GM19467 (cell line): ENCODE data around the gene ENOX1.

Experiments
- ATAC-seq: cut with Tn5 transposase; IDR thresholded peaks from one replicate; pipeline ENCODE4 v1.9.1; 2021; ENCODE audit warnings: mild to moderate bottlenecking, moderate library complexity; ENCODE audit not compliant: unreplicated experiment

The ENOX1 gene

GRCh38 chr13:43492311-43492710, 294.5 kb downstream of the ENOX1 start:
- ATAC-seq, result no peak

GRCh38 chr13:43489233-43489632, 297.5 kb downstream of the ENOX1 start:
- ATAC-seq, result no peak

- ATAC-seq, result no peak
These were observed 298.9 kb downstream of the ENOX1 start for GRCh38 chr13:43487885-43488284.

- no peak for ATAC-seq
These were observed 299.3 kb downstream of the ENOX1 start for GRCh38 chr13:43487461-43487860.

GRCh38 chr13:43484432-43485225, 302.1 kb downstream of the ENOX1 start:
- ATAC-seq, result no peak

- ATAC-seq, result no peak
These were observed 302.8 kb downstream of the ENOX1 start for GRCh38 chr13:43483930-43484329.

DNA sequence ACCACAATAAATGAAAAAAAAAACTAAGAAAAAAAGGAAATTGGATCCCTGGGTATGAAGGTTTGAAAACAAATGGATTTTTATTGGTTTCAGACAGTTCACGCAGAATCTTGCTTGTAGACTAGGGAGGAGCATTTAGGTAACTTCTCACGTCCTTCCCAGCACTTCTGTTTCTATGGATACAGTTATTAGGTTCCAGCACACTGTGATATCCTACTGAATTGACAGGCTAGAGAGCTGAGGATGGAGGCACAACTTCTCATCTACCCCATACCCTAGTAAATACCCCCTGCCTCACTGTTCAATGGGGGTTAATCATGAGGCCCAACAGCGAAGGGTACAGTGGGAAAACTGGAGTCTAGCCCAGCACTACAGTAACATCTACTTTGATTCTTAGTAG, 304.1 kb downstream of the ENOX1 start:
- ATAC-seq, result no peak

DNA sequence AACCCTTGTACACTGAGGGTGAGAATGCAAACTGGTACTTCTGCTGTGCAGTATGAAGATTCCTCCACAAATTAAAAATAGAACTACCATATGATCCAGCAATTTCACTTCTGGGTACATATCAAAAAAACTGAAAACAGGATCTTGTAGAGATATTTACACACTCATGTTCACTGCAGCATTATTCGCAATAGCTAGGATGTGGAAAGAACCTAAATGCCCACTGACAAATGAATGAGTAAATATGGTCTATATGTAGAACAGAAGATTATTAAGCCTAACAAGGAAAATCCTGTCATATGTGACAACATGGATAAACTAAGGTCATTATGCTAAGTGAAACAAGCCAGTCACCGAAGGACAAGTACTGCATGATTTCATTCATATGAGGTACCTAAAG, 304.7 kb downstream of the ENOX1 start:
- ATAC-seq, result no peak

DNA sequence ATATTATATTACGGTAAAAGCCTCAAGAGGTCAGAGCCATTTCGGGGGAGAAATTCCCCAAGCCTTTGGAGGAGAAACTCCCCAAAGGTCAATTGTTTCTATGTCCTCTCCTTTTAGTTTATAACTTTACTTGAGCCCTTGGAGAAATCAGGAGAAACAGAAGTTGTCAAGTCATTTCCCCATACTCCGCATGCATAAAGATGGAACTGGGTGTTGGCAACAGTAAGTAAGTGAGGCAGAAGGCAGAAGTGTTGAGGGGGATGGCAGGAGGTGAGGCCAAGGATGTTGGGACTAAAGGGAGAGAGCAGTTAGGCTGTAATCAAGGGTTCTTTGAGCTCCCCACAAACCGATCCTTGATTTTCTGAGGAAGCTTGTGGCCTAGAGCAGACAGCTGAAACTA, 307.9 kb downstream of the ENOX1 start:
- ATAC-seq, result no peak

DNA sequence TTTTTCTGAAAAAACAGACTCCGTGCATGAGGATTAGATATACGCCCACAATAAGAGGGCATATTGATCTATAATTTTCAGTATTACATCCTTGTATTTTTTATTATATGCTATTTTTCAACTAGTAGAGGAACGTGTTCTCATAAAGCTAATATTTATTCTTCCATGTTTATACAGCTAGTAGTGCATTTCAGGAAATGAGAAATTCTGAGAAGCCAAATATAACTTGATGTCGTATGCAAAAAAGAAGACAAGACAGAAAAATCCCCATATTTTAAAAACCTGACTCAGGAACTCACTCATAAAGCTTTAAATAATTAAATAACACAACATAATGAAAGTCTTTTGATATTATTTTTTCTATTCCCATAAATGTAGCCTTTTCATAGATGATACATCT, 308.6 kb downstream of the ENOX1 start:
- ATAC-seq, result no peak

DNA sequence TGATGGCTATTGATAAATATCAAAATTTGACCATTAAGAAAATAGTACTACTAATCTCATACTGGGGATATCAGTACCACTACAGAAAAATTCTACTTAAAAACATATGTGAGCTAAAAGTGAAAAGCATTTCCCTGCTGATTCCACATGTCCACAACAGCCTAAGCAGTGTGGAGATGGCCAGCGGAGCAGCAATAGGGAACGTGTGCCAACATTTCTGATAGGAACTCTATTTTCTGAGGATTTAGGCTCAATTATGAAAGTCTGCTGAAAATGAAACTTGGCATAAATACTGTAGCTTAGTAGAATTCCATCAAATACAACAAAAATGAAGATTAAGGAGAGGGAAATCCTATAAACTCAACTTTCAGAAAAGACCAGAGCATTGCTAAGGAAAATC, 311.6 kb downstream of the ENOX1 start:
- ATAC-seq, result no peak

- no peak for ATAC-seq
These were observed 313.3 kb downstream of the ENOX1 start for GRCh38 chr13:43473437-43473836.

DNA sequence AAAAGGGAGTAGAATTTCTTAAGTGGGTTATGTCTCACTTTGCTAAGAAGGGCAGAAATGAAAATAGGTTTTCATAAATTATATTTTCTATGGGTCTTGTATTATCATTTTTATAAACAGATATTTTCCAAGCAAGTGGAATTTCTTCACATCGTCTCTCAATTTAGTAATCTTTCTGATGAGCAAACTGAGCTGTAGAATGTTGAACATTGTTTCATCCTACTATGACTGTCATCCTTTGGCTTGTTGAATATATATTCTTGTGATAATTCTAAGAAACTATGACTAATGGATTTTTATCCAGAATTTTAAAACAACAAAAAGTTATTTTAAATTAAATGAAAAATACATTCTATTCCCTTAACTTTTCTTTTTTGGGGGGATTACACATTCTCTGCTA, 313.8 kb downstream of the ENOX1 start:
- ATAC-seq, result no peak

DNA sequence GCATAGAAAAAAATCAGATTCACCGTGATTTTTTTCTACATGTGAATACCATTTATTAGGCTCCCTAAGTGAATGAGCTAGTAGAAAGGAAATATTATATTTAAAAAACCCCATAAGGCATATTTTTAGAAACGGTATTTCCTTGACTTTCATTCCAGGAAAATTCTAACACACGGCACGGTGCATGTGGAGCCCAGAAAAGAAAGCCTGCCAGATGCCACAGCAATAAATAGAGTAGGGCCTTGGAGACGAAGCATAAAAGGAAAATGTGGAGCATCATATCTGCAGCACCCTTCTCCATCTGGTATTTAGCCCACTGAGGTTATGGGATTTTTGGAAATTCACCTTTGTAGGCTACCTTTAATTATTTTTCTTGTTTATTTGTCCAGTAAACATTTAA, 314.4 kb downstream of the ENOX1 start:
- ATAC-seq, result no peak

DNA sequence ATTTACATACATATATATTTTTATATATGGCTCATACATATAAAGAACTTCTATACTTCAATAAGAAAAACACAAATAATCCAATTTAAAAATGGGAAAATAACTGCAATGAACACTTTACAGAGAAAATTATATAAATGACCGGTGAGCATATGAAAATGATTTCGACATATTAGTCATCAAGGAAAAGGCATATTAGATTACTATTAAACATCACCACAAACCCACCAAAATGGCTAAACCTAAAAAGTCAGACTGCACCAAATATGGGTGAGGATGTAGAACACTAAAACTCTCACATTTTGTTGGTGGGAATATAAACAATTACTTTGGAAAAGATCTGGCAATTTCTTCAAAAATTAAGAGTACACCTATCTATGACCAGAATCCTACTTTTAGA, 316.2 kb downstream of the ENOX1 start:
- no peak for ATAC-seq

DNA sequence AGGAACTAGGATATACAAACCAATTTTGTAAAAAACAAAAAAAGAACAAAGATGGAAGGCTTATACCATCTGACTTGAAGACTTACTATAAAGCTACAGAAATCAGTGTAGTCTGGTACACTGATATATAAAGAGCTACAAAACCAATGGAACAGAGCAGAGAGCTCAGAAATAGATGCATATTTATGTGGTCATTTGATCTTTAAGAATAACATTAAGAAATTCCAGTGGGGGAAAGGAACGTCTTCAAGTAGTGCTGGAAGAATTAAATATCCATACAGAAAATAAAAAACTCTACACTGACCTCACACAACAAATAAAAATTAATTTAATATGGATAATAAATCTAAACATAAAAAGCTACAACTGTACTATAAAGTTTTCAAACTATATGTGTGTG, 317.0 kb downstream of the ENOX1 start:
- ATAC-seq, result no peak

DNA sequence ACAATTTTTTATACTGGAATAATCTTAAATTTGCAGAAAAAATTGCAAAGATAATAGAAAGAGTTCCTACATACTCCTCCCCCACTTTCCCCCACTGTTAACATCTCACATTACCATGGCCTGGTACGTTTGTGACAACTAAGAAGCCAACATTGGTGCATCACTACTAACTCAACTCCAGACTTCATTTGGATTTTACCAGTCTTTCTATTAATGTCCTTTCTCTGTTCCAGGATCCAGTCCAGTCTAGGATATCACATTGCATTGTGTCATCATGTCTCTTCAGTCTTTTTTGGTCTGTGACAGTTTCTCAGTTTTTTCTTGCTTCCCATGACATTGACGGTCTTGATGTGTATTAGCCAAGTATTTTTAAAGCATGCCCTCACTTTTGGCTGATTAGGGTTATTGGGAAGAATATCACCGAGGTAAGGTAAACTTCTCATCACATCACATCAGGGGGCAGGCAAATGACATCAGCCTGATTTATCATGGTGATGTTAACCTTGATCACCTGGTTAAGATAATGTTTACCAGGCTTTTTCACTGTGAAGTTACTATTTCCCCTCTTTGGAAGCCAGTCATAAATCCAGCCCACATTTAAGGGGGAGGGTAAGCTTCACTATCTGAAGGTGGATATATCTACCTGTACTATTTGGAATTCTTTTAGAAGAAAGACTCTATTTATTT, 322.1 kb downstream of the ENOX1 start:
- no peak for ATAC-seq

GRCh38 chr13:43448605-43449336, 338.0 kb downstream of the ENOX1 start:
- no peak for ATAC-seq

DNA sequence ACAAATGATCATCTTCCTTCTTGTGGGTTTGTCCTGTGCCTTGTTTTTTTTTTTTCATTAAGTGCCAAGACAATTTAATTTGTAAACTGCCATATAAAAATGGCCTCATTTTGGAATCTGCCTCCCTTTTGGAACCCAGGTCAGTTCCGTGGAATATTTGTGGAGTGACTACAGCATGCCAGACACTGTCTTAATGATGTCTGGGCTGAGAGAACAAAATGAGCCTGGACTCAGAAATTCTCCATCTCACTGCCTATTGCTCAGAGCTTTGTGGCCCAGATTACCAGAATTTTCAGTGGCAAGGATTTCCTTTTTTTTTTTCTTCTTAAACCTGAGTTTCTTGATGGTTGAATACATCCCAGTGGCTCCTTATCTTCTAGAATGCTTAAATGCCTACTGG, 340.6 kb downstream of the ENOX1 start:
- no peak for ATAC-seq

DNA sequence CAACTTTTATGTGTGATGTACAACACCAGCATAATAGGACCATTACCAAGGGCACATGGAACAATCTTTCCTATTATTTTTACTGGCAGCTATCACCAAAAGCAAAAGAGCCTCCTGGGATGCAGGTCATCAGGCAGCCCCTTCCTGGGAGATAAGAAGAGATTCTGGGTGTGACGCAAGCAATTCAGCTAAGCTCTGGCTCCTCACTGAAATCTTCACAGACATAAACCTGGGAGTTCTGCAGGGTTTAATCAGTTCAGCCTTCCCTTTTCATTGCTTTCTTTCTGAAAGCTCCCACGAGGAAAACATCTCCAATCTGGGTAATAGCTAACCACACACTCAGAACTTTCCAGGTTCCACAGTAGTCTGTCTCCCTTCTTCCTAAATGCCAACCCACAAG, 341.1 kb downstream of the ENOX1 start:
- no peak for ATAC-seq

DNA sequence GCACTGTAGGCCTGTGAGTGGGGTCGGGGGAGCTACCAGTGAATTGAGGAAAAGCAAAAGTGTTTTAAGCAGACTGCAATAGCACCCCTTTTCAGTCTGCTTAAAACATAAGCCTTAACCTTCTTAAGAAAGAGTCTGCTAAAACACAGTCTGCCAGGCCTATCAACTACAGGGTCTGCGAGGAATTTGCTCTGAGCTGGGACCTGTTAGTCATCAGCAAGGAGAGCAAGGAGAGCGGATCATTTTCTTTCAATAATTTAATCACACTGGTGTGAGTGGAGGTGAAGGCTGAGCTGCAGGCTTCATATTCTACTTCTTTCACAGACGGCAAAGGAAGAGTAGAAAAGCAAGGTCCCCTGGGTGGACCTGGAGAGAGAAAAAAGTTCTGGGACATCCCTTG, 342.7 kb downstream of the ENOX1 start:
- no peak for ATAC-seq

GRCh38 chr13:43441899-43442499, 344.8 kb downstream of the ENOX1 start:
- no peak for ATAC-seq
